GM18520 (cell line): Measurements from ENCODE around the gene ABCC3.

Experiments
- ATAC-seq: cut with Tn5 transposase; IDR thresholded peaks from one replicate; pipeline ENCODE4 v1.9.1; 2021; ENCODE audit not compliant: unreplicated experiment

Gene ABCC3

GRCh38 chr17:50728881-50729765 lies 94.4 kb downstream of the ABCC3 start:
- ATAC-seq, result no peak

- ATAC-seq, result no peak
Measured at GRCh38 chr17:50731575-50732460, 97.1 kb downstream of the ABCC3 start.

GRCh38 chr17:50735287-50735686 lies 100.6 kb downstream of the ABCC3 start:
- ATAC-seq, result no peak

GRCh38 chr17:50737118-50737698 lies 102.5 kb downstream of the ABCC3 start:
- no peak for ATAC-seq

GRCh38 chr17:50739098-50739497 lies 104.4 kb downstream of the ABCC3 start:
- no peak for ATAC-seq
